CD14-positive monocyte (primary cell): ENCODE results near the gene DUSP11. TPM values are rescaled to one million over a fixed set of nuclear protein-coding genes. Genes with fewer than 3 reads are reported as not detected.

ENCODE experiments used
- DNase-seq, 3 donors: peaks; one replicate each; pipeline ENCODE4 v3.0.0-alpha.2; 2011 to 2022
- H2AFZ ChIP-seq: 2 replicates; pipeline ENCODE4 v1.6.0; 2012; ENCODE audit warnings: mild to moderate bottlenecking, low read depth, low read length, inconsistent platforms; ENCODE audit not compliant: insufficient read depth, poor library complexity, severe bottlenecking
- H3K27ac ChIP-seq, 2 donors: 1 replicate in 1 of 2; 2 replicates in 1 of 2; pipeline ENCODE4 v1.5.1; 2012 to 2013; ENCODE audit warnings: low read length in 2 of 2, control low read depth in 1 of 2, inconsistent platforms in 1 of 2, low read depth in 1 of 2, mild to moderate bottlenecking in 1 of 2
- H3K27me3 ChIP-seq, 2 donors: one replicate each; pipeline versions ENCODE4 v1.6.0 to v1.6.1; 2011 to 2013; ENCODE audit warnings: low read length in 2 of 2; ENCODE audit not compliant: control insufficient read depth in 2 of 2, insufficient read depth in 2 of 2
- H3K36me3 ChIP-seq, 2 donors: replicated peaks in 1 of 2; 1 replicate in 1 of 2; 2 replicates in 1 of 2; pipeline versions ENCODE4 v1.5.1 to v1.6.1; 2012 to 2013; ENCODE audit warnings: low read length in 2 of 2, control low read depth in 1 of 2, inconsistent platforms in 1 of 2, mild to moderate bottlenecking in 1 of 2; ENCODE audit not compliant: insufficient read depth in 2 of 2, control insufficient read depth in 1 of 2
- H3K4me1 ChIP-seq, 2 donors: 1 replicate in 1 of 2; 2 replicates in 1 of 2; pipeline versions ENCODE4 v1.5.1 to v1.6.1; 2012 to 2013; ENCODE audit warnings: low read length in 2 of 2, control low read depth in 1 of 2, inconsistent platforms in 1 of 2, mild to moderate bottlenecking in 1 of 2, moderate library complexity in 1 of 2; ENCODE audit not compliant: insufficient read depth in 2 of 2, control insufficient read depth in 1 of 2
- H3K4me2 ChIP-seq: replicated peaks from 2 replicates; pipeline ENCODE3; 2012; ENCODE audit warnings: low read length, moderate library complexity, mild to moderate bottlenecking; ENCODE audit not compliant: poor library complexity, severe bottlenecking; ENCODE audit errors: extremely low read depth
- H3K4me3 ChIP-seq, 3 experiments: fragments of 200-600 bp in 1 of 3; sonication (generic) in 1 of 3; replicated peaks in 1 of 3; 1 replicate in 2 of 3; 2 replicates in 1 of 3; pipeline ENCODE4 v1.5.1; 2011 to 2013; ENCODE audit warnings: low read length in 3 of 3, mild to moderate bottlenecking in 3 of 3, control low read depth in 2 of 3, low read depth in 2 of 3, inconsistent platforms in 1 of 3, moderate library complexity in 1 of 3
- H3K79me2 ChIP-seq: 2 replicates; pipeline ENCODE4 v1.6.0; 2012; ENCODE audit warnings: mild to moderate bottlenecking, control low read depth, inconsistent platforms, low read length, moderate library complexity; ENCODE audit not compliant: insufficient read depth
- H3K9ac ChIP-seq: 2 replicates; pipeline ENCODE4 v1.6.0; 2017; ENCODE audit warnings: low read length, mild to moderate bottlenecking; ENCODE audit not compliant: insufficient read depth, poor library complexity, severe bottlenecking
- H3K9me3 ChIP-seq, 2 donors: replicated peaks in 1 of 2; 1 replicate in 1 of 2; 2 replicates in 1 of 2; pipeline versions ENCODE4 v1.5.1 to v1.6.1; 2012 to 2013; ENCODE audit warnings: low read length in 2 of 2, control low read depth in 1 of 2; ENCODE audit not compliant: control insufficient read depth in 1 of 2, insufficient read depth in 1 of 2
- H4K20me1 ChIP-seq: 2 replicates; pipeline ENCODE4 v1.6.0; 2012; ENCODE audit warnings: mild to moderate bottlenecking, low read length, control low read depth, moderate library complexity; ENCODE audit not compliant: insufficient read depth
- H3K27ac Mint-ChIP-seq, 7 donors: one replicate each; pipeline ENCODE4 v1.8.0; 2020; ENCODE audit warnings: mild to moderate bottlenecking in 7 of 7, mixed read lengths in 7 of 7, moderate library complexity in 6 of 7, inconsistent platforms in 2 of 7
- H3K27me3 Mint-ChIP-seq, 3 donors: one replicate each; pipeline ENCODE4 v1.8.0; 2021 to 2022; ENCODE audit warnings: low read depth in 3 of 3, mild to moderate bottlenecking in 3 of 3, mixed read lengths in 3 of 3, moderate library complexity in 3 of 3, inconsistent platforms in 1 of 3
- H3K36me3 Mint-ChIP-seq, 2 donors: one replicate each; pipeline ENCODE4 v1.8.0; 2020; ENCODE audit warnings: mixed read lengths in 2 of 2, inconsistent platforms in 1 of 2, mild to moderate bottlenecking in 1 of 2
- H3K4me1 Mint-ChIP-seq: one replicate; pipeline ENCODE4 v1.8.0; 2020; ENCODE audit warnings: mild to moderate bottlenecking, mixed read lengths
- H3K4me3 Mint-ChIP-seq, 2 donors: one replicate each; pipeline ENCODE4 v1.8.0; 2020; ENCODE audit warnings: mild to moderate bottlenecking in 2 of 2, mixed read lengths in 2 of 2, moderate library complexity in 1 of 2
- H3K9me3 Mint-ChIP-seq, 7 donors: one replicate each; pipeline ENCODE4 v1.8.0; 2020 to 2022; ENCODE audit warnings: mixed read lengths in 7 of 7, mild to moderate bottlenecking in 6 of 7, moderate library complexity in 6 of 7, inconsistent platforms in 2 of 7
- CTCF ChIP-seq: fragments of 200-600 bp; IDR thresholded peaks from one replicate; pipeline ENCODE4 v1.8.0; 2022; ENCODE audit warnings: antibody characterized with exemption, mild to moderate bottlenecking
- WGBS: methylation state at CpG from one replicate; pipeline ENCODE4 v1.1.5; 2013; ENCODE audit warnings: missing lambda C conversion rate; ENCODE audit not compliant: insufficient coverage; 5-methylcytosine and 5-hydroxymethylcytosine counted together
- intact Hi-C, 2 donors: fragments of 100-400 bp; cut with micrococcal nuclease; formaldehyde crosslinking; loops; one replicate each; pipeline versions ENCODE4 v1.15.0 to v1.15.1; 2023
- polyA plus RNA-seq, 3 donors: library from polyadenylated mRNA; depleted of rRNA in 1 of 3; unstranded in 2 of 3; stranded (reverse) in 1 of 3; fragments of 300-500 nt in 2 of 3; fragments of >200 nt in 1 of 3; fragmentation: Illumina TruSeq in 2 of 3; gene quantifications; 1 replicate in 2 of 3; 2 replicates in 1 of 3; pipeline ENCODE4 v1.2.3, GENCODE V29; 2012 to 2021

Gene DUSP11
- polyA plus RNA-seq, 3 donors = 9.9 to 25.7 (median 23.1) TPM

GRCh38 chr2:73764945-73765344 is 15.0 kb downstream of the DUSP11 start:
- Mint-ChIP-seq H3K27ac (peak overlapping the region in 1 of 7 donors; percentile 26), H3K36me3 (peaks cover 83 to 93% of the 10 kb centered on the region in 2 donors)

GRCh38 chr2:73762571-73762970 is 17.3 kb downstream of the DUSP11 start:
- H3K36me3 ChIP-seq = peaks cover 87 to 96% of the 10 kb centered on the region in 2 donors
- H3K4me3 ChIP-seq = no peak overlapping the region
- H3K9me3 Mint-ChIP-seq = no peaks in the 10 kb centered on the region
- H4K20me1 ChIP-seq = no peaks in the 10 kb centered on the region
- H3K79me2 ChIP-seq = no peaks in the 10 kb centered on the region
- H3K36me3 Mint-ChIP-seq = peaks cover 85 to 93% of the 10 kb centered on the region in 2 donors
- WGBS = no CpG with 5 or more reads among the region's 1 CpG
- no peaks in the 10 kb centered on the region for H3K4me1 Mint-ChIP-seq
- H3K27ac Mint-ChIP-seq = no peak overlapping the region
- H3K27ac ChIP-seq = no peak overlapping the region
- no peak overlapping the region for H2AFZ ChIP-seq
- no peaks in the 10 kb centered on the region for H3K4me1 ChIP-seq
- no peaks in the 10 kb centered on the region for H3K27me3 Mint-ChIP-seq
- DNase-seq = no peak
- H3K9me3 ChIP-seq = no peaks in the 10 kb centered on the region
- H3K9ac ChIP-seq = no peak overlapping the region
- no peaks in the 10 kb centered on the region for H3K27me3 ChIP-seq
- no peak for TF ChIP-seq CTCF
- no peak overlapping the region for H3K4me2 ChIP-seq
- intact Hi-C loops = no loop called here
- no peak overlapping the region for H3K4me3 Mint-ChIP-seq

More at GRCh38 chr2:73764945-73765344, 15.0 kb downstream of the DUSP11 start:
- Histone ChIP-seq H3K79me2 (no peaks in the 10 kb centered on the region), H3K27me3 (no peaks in the 10 kb centered on the region), H3K9me3 (no peaks in the 10 kb centered on the region), H3K4me2 (no peak overlapping the region), H3K36me3 (peaks cover 91 to 96% of the 10 kb centered on the region in 2 donors), H3K4me3 (no peak overlapping the region), H3K9ac (no peak overlapping the region), H3K4me1 (no peaks in the 10 kb centered on the region), H3K27ac (no peak overlapping the region), H2AFZ (no peak overlapping the region), H4K20me1 (no peaks in the 10 kb centered on the region)
- intact Hi-C loops = no loop called here
- WGBS = no CpG with 5 or more reads among the region's 1 CpG
- Mint-ChIP-seq H3K4me1 (peaks cover 2% of the 10 kb centered on the region), H3K4me3 (no peak overlapping the region), H3K9me3 (no peaks in the 10 kb centered on the region), H3K27me3 (no peaks in the 10 kb centered on the region)
- DNase-seq = no peak
- TF ChIP-seq CTCF = no peak
